Forelimb muscle (tissue), 1 donor: ENCODE data around the gene FLACC1. TPM values are rescaled to one million over a fixed set of nuclear protein-coding genes. Genes with fewer than 3 reads are reported as not detected.

ENCODE experiments used
- DNase-seq: peaks from one replicate; pipeline ENCODE4 v3.0.0-alpha.2; 2013; ENCODE audit warnings: low read depth
- polyA plus RNA-seq: library from polyadenylated mRNA; unstranded; fragments of 120-200 nt; gene quantifications from one replicate; pipeline ENCODE4 v1.2.1, GENCODE V29; 2013; ENCODE audit not compliant: insufficient read length

The FLACC1 gene
- polyA plus RNA-seq, 1 donor, result 1.4 TPM

DNA sequence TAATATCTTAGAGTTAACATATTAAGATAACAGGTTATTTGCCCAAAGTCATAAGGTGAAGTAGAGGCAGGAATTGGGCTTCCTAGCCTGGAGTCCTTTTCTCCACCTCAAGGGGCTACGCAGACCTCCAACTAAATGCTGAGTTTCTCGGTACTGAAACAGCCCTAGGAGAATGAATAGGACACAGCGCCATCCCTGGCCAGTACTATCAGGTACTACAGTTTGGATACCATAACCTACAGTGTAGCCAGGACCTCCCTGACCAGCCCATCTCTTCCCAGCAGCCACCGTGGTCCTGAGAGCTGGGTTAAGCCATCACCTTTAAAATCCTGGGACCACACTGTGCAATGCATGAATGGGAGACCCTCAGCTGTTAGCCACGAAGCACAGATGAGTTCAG, 81.2 kb downstream of the FLACC1 start:
- DNase-seq, result no peak

DNA sequence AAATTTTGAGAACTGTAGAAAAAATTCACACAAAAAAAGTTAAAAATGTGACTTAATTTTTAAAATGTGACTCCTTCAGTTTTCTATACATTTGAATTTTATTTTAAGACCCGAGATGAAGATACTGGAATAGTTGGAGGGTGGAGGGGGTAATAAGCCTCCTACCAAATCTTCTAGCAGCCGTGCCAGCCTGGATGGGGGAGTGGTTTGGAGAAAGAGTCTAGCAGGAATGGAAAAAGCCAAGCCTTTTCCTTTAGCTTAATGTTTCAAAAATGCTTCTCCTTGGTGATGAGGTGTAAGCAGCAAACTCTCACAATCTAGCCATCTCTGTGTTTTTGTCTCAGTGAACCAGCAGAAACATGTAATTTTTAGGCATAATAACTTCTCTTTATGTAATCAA, 82.1 kb downstream of the FLACC1 start:
- DNase-seq, result no peak

DNA sequence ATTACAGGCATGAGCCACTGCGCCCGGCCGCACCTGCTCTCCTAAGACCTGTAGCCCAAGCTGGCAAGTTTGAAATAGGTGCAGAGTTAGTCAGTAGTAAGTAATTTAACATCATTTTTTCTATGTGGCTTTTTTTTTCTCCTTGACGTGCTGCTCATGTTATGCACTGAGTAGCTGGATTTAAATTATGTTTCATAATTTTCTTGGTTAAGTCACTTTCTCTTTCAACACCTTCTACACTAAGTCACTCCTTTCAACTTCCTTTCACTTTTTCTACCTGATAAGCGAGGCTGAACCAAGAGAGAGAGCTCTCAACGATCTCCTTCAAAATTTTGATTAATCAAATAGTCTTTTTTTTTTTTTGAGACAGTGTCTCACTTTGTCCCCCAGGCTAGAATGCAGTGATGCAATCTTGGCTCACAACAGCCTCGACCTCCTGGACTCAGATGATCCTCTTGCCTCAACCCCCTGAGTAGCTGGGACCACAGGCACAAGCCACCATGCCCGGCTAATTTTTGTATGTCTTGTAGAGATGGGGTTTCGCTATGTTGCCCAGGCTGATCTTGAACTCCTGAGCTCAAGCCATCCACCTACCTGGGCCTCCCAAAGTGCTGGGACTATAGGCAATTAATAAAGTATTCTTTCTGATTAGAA, 83.7 kb downstream of the FLACC1 start:
- DNase-seq, result no peak

DNA sequence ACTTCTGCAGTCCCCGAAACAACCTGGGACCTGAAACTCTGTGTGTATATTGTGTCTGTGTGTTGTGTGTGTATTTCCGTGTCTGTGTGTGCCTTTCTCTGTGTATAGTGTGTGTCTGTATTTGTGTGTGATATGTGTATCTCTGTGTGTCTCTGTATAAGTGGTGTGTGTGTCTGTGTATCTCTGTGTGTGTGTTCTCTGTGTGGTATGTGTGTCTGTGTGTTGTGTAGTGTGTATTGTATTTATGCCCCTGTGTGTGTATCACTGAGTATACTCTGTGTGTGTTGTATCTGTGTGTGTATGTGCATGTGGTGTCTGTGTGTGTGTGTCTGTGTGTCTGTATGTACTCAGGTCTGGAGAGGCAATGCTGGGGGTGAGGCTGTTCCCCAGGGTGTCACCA, 85.2 kb downstream of the FLACC1 start:
- no peak for DNase-seq

DNA sequence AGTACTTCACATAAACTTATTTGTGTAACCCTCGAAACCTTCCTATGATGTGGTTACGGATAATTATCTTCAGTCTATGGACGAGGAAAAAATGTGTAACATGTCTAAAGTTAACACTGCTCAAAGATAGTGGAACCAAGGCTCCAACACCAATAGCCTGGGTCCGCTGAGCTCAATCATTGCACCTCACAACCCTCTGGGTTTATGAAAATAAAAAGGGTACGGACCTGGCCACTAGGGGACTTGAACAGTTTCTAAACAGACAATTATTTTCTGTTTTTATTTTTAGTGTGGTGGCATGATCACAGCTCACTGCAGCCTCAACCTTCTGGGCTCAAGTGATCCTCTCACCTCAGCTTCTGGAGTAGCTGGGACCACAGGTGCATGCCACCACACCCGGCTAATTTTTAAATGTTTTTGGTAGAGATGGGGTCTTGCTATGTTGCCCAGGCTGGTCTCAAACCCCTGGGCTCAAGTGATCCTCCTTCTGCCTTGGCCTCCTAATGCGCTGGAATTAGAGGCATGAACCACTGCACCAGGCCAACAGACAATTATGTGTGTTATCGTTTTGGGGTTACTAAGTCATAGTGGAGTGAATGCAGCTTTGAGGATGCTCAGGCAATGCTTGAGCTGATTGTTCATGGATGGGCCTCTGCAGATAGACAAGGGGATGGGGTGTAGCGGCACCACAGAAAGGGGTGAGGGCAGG, 86.7 kb downstream of the FLACC1 start:
- DNase-seq, result no peak

DNA sequence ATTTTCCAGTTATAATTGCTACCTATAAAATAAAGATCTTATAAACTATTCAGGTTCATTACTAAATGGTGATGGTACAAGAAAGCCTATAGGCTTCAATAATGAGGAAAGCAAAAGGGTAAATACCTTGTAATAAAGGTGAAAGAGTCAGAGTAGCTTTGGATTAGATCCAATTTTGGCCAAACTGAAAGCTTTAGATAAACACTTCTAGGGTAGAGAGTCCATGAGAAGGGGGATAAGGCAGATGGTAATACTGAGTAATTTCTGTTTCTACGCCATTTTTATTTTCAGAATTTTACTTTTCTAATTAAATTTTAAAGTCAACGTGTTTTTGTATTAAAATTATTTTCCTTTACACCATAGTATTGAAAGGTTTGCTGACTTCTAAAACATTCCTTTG, 87.4 kb downstream of the FLACC1 start:
- DNase-seq, result no peak

DNA sequence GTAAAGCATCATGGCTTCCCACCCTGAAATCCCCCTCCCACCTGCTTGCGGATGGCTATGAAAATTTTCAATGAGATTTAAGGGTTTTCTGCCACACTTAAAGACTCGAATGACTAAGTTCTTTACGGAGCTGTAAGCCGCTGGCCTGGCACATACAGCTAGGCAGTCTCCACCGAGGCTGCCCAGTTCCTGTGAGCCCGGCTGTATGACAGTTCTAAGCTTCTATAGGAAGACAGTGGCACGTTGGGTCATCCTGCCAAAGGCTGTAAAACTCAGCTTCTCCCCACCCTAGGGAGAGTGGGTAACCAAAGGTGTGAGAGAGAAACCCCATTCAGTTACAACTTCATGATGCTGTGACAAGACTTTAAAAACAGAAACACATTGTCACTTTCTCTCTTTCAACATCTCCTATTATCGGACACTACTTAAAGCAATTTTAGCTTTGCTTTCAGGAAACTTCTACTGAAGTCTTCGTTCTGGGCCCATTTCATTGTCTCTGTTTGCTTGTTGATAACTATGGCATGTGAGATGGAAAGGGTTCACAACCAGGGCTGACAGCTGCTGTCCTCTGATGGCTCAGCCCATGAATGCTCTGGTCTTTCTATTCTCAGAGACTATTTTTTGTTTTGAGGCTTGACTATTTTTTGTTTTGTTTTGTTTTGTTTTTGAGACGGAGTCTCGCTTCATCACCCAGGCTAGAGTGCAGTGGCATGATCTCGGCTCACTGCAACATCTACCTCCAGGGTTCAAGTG, 89.7 kb downstream of the FLACC1 start:
- no peak for DNase-seq

DNA sequence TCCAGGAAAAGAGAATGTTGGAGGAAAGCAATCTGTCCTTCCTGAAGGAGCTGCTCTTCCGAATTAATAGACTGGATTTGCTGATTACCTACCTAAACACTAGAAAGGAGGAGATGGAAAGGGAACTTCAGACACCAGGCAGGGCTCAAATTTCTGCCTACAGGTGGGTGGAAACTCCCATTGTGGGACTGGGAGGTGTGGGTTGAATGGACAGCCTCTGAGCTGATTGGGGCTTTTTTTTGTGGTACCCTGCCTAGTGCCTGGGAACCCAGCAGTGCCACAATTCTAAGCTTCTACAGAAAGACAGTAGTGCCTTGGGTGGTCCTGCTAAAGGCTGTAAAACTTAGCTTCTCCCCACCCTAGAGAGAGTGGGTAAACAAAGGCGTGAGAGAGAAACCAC, 90.5 kb downstream of the FLACC1 start:
- DNase-seq, result no peak

DNA sequence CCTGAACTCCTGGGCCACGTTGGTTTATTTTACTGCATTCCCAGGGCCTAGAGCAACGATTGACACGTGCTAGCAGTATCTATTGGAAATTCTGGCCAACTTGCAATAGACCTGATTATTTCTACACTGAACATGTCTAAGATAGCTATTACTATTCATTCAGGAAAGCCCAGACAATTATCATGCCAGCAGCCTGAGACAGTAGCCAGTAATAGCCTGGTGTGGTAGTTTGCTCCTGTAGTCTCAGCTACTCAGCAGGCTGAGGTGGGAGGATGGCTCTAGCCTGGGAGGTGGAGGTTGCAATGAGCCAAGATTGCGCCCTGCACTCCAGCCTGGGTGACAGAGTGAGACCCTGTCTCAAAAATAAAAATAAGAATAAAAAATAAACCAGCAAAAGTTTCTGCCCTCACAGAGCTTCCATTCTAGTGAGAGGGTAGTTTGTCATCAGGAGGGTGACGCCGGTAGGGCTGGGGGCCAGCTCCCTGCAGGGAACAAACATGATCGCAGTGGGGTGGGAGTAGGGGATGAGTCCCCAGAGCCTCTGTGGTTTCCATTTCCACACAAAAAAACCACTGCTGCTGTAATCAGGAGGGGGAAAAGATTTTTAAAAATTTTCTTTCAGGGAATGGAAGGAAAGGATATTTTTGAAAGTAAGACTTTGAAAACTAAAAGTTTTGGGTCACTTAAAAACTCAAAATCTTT, 92.5 kb downstream of the FLACC1 start:
- no peak for DNase-seq

DNA sequence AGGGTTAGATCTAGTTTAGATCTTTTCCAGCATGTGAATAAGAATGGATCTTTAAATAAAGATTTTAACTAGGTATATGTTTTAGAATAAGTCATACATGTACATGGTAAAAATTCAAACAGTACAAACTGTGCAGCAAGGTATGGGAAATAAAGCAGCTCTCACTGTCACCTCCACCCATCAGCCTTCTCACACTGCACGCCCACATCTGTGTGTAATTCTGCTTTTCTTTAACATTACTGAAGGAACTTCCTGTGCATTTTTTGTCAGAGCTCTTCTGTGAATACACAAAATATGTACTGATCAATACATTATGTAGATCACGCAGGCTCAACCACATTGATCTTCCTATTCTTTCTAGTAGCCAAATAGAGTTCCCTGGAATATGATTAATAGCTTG, 93.4 kb downstream of the FLACC1 start:
- no peak for DNase-seq

DNA sequence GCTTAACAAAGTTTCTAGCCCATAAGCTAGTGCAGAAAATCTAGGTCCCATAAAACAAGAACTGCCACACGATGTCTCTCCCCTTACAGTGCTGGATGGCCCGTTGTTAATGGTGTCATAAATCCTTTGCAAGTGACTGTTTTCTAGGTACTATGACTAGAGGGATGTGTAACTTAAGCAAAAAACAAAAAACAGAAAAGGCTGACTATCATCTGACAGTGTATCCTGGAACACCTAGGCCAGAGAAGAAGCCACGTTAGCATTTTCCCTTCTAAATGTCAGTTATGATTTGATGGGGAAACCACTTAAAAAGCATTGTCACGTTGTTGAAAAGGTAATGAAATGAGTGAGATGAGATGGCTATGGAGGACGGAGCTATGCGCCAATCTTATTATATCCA, 94.4 kb downstream of the FLACC1 start:
- no peak for DNase-seq

DNA sequence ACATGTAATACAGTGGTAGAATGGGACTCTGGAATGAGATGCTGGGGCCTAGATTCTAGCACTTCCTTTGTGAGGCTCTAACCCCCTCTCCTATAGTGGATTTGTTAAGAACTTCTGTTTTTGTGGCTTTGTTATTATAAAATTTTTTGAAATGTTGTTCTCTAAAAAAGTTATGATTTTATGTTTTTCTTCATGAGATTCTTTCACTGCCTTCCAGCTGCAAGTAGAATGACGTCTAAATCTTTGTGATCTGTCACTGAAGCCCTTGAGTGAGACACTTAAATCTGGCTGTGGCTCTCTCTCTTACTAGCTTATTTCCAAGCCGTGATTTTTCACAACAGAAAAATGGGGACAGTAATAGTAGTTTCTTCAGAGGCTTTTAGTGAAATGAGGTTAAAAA, 95.2 kb downstream of the FLACC1 start:
- DNase-seq, result no peak

DNA sequence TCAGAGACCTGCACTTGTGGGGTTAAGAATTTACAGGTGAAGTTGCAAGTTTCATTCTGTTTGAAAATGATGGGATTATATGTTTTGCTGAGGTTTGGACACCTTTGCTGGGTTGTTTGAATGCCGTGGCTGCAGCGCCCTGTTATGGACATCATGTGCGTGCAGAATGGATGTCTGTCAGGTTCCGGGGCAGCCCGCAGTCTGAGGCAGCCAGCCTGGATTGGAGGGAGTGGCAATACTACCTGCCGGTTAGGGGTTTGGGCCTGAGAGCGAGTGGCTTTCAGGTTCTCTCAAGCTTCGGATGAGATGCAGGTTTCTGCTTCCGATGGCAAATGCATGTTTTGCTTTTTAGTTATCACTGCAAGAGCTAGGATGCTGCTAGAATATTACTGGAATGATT, 95.7 kb downstream of the FLACC1 start:
- no peak for DNase-seq

DNA sequence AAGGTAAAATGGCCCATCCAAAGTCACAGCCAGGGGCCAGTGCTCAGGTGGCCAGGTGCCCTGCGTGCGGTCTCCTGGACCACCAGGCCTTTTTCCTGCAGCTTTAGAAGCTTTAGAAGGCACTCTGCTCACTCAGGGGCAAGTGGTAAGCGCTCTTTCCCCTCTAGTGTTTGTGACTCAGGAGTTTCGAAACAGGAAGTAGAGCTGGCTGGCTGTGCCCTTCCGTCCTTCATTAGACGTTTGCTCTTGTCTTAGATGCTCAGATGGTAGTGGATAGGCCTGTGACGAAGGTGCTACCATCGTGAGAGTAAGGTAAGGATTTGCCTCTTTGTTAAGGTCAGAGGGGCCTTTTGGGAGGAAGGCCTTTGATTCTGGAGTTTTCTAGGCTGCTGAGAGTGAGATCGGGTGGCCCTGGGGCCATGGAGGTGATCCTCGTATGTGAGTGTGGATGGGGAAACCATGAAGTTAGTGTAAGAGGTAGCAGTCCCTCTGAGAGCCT, 96.8 kb downstream of the FLACC1 start, which contains the start of gene CASP8:
Gene CASP8 (plus strand): TSS at position 235 of the 499 bp plus-strand sequence. CDS start 5,951 bp downstream, outside the sequence.
- DNase-seq, result no peak

DNA sequence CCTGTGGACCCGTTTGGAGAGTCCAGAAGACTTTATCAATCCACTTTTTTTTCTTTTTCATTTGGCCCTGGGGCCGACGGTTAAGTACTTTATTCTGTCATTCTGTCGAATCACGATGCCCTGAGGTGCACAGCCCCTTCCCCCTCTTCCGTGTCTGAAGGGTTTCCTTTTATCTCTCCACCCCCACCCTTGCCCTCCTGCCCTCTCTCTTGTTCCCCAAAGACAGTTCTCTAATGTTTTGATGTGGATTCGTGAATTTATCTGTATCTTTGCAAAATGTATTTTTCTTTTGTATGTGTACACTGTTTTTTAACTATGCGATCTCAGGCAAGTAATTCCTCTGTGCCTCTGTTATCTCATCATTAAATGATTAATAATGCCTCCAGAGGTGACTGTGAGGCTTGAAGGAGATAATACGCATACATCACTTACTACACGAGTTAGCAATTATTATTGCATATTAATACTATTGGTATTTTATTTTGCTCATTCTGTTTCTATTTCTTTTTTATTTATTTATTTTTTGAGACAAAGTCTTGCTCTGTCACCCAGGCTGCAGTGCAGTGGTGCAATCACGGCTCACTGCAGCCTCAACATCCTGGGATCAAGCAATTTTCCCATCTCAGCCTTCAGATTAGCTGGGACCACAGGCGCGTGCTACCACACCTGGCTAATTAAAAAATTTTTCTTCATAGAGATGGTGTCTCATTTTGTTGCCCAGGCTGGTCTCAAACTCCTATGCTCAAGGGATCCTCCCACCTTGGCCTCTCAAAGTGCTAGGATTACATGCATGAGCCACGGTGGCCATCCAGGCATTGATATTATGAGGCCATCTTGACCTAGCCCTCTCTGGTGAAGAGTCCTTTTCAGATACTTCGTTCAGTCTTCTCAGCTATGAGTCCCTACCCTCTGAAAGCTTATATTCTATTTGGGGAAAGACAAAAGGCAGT, 98.2 kb downstream of the FLACC1 start:
- DNase-seq, result no peak

DNA sequence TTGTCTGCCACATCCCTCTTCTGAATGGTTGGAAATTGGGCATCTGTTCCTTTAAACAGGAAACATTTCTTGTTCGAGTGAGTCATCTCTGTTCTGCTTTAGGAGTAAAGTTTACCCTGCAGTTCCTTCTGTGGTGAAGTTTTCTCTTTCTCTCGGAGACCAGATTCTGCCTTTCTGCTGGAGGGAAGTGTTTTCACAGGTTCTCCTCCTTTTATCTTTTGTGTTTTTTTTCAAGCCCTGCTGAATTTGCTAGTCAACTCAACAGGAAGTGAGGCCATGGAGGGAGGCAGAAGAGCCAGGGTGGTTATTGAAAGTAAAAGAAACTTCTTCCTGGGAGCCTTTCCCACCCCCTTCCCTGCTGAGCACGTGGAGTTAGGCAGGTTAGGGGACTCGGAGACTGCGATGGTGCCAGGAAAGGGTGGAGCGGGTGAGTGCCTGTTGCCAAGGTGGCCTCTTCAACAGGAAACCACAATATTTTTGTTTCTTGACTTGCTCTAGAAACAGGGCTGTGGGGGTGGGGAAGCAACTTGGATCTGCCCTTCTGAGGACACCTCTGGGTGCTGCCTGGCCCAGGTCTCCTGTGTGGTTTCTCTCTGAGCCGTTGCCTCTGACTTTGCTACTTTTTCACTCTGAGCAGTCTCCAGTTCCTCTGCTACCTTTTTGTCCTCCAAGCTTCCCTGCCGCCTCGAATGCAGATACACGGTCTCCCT, 99.0 kb downstream of the FLACC1 start:
- DNase-seq, result peak; percentile 50

DNA sequence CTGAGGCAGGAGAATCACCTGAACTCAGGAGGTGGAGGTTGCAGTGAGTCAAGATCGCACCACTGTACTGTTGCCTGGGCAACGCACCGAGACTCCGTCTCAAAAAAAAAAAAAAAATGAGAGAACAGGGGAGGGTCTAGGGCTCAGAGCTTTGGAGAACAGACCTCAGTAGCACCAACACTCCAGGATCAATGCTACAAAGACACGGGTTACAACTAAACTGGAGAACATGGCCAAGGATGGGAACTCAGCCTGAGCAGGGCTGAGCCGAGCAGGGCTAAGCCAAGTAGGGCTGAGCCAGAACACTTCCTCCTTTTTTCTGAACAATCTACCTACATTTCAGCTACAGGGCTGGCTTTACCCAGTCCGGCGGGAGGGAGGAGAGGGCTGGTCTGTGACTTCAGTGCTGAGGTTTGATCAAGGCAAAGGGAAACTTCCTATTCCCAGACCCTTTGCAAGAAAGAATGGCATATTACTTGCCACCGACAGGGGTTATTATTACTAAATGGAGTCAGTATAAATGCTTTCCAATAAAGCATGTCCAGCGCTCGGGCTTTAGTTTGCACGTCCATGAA, 99.7 kb downstream of the FLACC1 start:
- DNase-seq, result no peak

DNA sequence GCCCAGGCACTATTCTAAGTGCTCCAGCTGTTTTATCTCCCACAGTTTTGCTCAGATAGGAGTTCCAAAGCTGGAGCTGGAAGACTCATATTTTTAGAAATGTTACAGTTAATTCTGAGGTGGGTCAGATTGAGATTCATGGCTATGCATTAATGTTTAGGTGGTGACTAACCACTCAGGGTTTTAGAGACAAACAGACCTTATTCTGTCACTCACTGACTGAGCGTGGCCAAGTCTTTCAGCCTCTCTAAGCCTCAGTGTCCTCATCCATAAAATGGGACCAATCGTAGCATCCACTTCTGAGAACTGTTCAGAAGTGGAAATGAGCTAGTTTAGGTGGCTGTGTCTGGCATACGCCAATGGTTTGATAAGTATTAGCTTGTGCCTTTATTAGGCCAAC, 101.1 kb downstream of the FLACC1 start:
- DNase-seq, result no peak

DNA sequence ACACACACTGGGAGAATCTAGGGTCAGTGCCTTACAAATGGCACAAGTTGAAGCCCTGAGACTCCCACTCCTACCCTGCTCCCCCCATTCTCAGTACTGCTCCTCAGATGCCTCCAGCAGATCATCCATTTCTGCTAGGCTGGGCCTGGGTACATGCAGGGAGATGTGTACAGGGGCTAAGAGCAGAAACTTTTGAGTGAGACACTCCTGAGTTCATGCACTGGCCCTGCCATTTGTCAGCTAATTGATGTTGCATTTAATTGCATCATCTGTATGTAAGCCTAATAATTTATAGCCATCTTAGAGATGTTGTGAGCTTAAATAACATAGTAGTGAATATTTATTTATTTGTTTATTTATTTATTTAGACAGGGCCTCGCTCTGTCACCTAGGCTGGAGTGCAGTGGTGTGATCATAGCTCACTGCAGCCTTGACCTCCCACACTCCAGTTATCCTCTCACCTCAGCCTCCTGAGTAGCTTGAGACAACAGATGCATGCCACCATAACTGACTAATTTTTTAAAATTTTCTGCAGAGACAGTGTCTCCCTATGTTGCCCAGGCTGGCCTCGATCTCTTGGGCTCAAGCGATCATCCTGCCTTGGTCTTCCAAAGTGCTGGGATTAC, 101.6 kb downstream of the FLACC1 start:
- DNase-seq, result no peak
